Measurements from ENCODE around the gene ULK4. TPM values are rescaled to one million over a fixed set of nuclear protein-coding genes. Genes with fewer than 3 reads are reported as not detected.
"Not testable (repeated sequence)": the region's sequence is repeated elsewhere in the genome, so short reads cannot be mapped to it uniquely, and the experiment has no call there.

The ULK4 gene
- total RNA-seq, 1 experiment from 2014 or later, result 4.2 TPM

- ChIA-PET CTCF (no interaction called here), POLR2A (no interaction called here)
- H3K9me3 ChIP-seq, result no peaks in the 10 kb centered on the region
- Mint-ChIP-seq H3K36me3 (ENCODE audit: insufficient read depth, unreplicated experiment) (no peaks in the 10 kb centered on the region), H3K27me3 (ENCODE audit: insufficient read depth, unreplicated experiment) (no peaks in the 10 kb centered on the region), H3K4me3 (ENCODE audit: unreplicated experiment) (no peak overlapping the region), H3K27ac (ENCODE audit: unreplicated experiment) (no peak overlapping the region), H3K9me3 (ENCODE audit: unreplicated experiment) (no peaks in the 10 kb centered on the region), H3K4me1 (ENCODE audit: low read depth, unreplicated experiment) (no peaks in the 10 kb centered on the region)
- no peaks in the 10 kb centered on the region for H3K27me3 ChIP-seq (replicated peaks; ENCODE audit: control insufficient read depth, insufficient read depth, low read length)
- TF ChIP-seq CTCF (IDR thresholded peaks at IDR 0.05; ENCODE audit: insufficient read depth in 1 of 2, low read depth in 1 of 2, low read length in 1 of 2, severe bottlenecking in 1 of 2, unreplicated experiment in 1 of 2), result no peak
- no peak overlapping the region for H3K4me3 ChIP-seq (ENCODE audit: low read depth, low read length)
- BruUV-seq (replicated peaks), result no TSS peak
- intact Hi-C loops (cut with micrococcal nuclease; ENCODE audit: unreplicated experiment), result no loop called here
- H3K36me3 ChIP-seq (ENCODE audit: control insufficient read depth, insufficient read depth, low read length), result no peaks in the 10 kb centered on the region
- no peaks in the 10 kb centered on the region for H3K4me1 ChIP-seq
- DNase-seq, result no peak
Observed at GRCh38 chr3:41460736-41461135, 501.2 kb downstream of the ULK4 start.

DNA sequence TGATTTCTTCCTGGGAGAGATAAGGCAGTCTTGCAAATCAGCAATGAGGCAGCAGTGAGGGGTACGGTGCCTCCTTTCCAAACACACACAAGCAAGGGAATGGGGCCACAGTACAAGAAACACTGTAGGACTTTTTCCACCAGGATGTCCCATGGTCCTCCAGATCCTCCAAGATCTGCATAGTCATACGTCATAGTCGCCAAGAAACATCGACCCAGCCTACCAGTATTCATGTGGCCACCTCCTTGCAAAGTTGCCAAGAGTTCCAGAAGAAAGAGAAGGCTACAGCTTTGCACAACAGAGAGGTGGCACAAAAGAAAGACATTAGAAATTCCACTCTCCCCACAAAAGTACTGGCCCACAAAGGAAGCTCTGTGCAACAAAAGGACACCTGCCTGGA is 504.7 kb downstream of the ULK4 start:
- BruUV-seq (replicated peaks), result no TSS peak
- Histone ChIP-seq H3K27me3 (replicated peaks; ENCODE audit: control insufficient read depth, insufficient read depth, low read length) (no peaks in the 10 kb centered on the region), H3K4me3 (ENCODE audit: low read depth, low read length) (no peak overlapping the region), H3K9me3 (no peaks in the 10 kb centered on the region), H3K36me3 (ENCODE audit: control insufficient read depth, insufficient read depth, low read length) (no peaks in the 10 kb centered on the region), H3K4me1 (no peaks in the 10 kb centered on the region)
- TF ChIP-seq CTCF (IDR thresholded peaks at IDR 0.05; ENCODE audit: insufficient read depth in 1 of 2, low read depth in 1 of 2, low read length in 1 of 2, severe bottlenecking in 1 of 2, unreplicated experiment in 1 of 2), result no peak
- Mint-ChIP-seq H3K9me3 (ENCODE audit: unreplicated experiment) (no peaks in the 10 kb centered on the region), H3K27ac (ENCODE audit: unreplicated experiment) (no peak overlapping the region), H3K36me3 (ENCODE audit: insufficient read depth, unreplicated experiment) (no peaks in the 10 kb centered on the region), H3K27me3 (ENCODE audit: insufficient read depth, unreplicated experiment) (no peaks in the 10 kb centered on the region), H3K4me3 (ENCODE audit: unreplicated experiment) (no peak overlapping the region), H3K4me1 (ENCODE audit: low read depth, unreplicated experiment) (no peaks in the 10 kb centered on the region)
- ChIA-PET POLR2A (no interaction called here), CTCF (no interaction called here)
- no peak for DNase-seq
- intact Hi-C loops (cut with micrococcal nuclease; ENCODE audit: unreplicated experiment), result no loop called here

- Mint-ChIP-seq H3K36me3 (ENCODE audit: insufficient read depth, unreplicated experiment) (no peaks in the 10 kb centered on the region), H3K9me3 (ENCODE audit: unreplicated experiment) (no peaks in the 10 kb centered on the region), H3K4me3 (ENCODE audit: unreplicated experiment) (no peak overlapping the region), H3K27ac (ENCODE audit: unreplicated experiment) (no peak overlapping the region), H3K27me3 (ENCODE audit: insufficient read depth, unreplicated experiment) (no peaks in the 10 kb centered on the region), H3K4me1 (ENCODE audit: low read depth, unreplicated experiment) (no peaks in the 10 kb centered on the region)
- BruUV-seq (replicated peaks), result no TSS peak
- H3K27me3 ChIP-seq (replicated peaks; ENCODE audit: control insufficient read depth, insufficient read depth, low read length), result no peaks in the 10 kb centered on the region
- H3K9me3 ChIP-seq, result no peaks in the 10 kb centered on the region
- H3K4me3 ChIP-seq (ENCODE audit: low read depth, low read length), result no peak overlapping the region
- no peaks in the 10 kb centered on the region for H3K36me3 ChIP-seq (ENCODE audit: control insufficient read depth, insufficient read depth, low read length)
- no peak for TF ChIP-seq CTCF (IDR thresholded peaks at IDR 0.05; ENCODE audit: insufficient read depth in 1 of 2, low read depth in 1 of 2, low read length in 1 of 2, severe bottlenecking in 1 of 2, unreplicated experiment in 1 of 2)
- POLR2A ChIA-PET, result no interaction called here
- no peaks in the 10 kb centered on the region for H3K4me1 ChIP-seq
- intact Hi-C loops (cut with micrococcal nuclease; ENCODE audit: unreplicated experiment), result no loop called here
- DNase-seq, result no peak
- CTCF ChIA-PET, result no interaction called here
Observed at GRCh38 chr3:41456162-41456561, 505.7 kb downstream of the ULK4 start.

DNA sequence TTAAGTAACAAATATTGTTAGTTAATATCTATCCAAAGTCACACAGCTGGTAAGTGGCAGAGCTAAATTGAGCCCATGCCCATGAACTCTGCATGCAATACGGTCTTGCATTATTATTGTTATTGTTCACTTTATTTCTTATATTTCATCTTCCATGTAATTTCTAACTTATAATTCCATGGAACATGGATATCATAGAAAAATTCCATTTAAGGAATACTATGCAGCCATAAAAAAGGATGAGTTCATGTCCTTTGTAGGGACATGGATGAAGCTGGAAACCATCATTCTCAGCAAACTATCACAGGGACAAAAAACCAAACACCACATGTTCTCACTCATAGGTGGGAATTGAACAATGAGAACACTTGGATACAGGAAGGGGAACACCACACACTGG is 508.3 kb downstream of the ULK4 start:
- POLR2A ChIA-PET; intact Hi-C loops (cut with micrococcal nuclease; ENCODE audit: unreplicated experiment); H3K9me3 Mint-ChIP-seq (ENCODE audit: unreplicated experiment): not testable (repeated sequence)

More for the DNA sequence above, 508.3 kb downstream of the ULK4 start:
- H3K36me3 Mint-ChIP-seq (ENCODE audit: insufficient read depth, unreplicated experiment); DNase-seq; H3K27me3 Mint-ChIP-seq (ENCODE audit: insufficient read depth, unreplicated experiment); H3K36me3 ChIP-seq (ENCODE audit: control insufficient read depth, insufficient read depth, low read length); H3K4me3 Mint-ChIP-seq (ENCODE audit: unreplicated experiment); CTCF ChIA-PET; H3K27me3 ChIP-seq (replicated peaks; ENCODE audit: control insufficient read depth, insufficient read depth, low read length); H3K27ac Mint-ChIP-seq (ENCODE audit: unreplicated experiment); H3K4me1 Mint-ChIP-seq (ENCODE audit: low read depth, unreplicated experiment); H3K4me3 ChIP-seq (ENCODE audit: low read depth, low read length); H3K9me3 ChIP-seq; H3K4me1 ChIP-seq; BruUV-seq (replicated peaks): not testable (repeated sequence)
